Activated naive CD4-positive, alpha-beta T cell treated with anti-CD3 and anti-CD28 coated beads for 36 hours (primary cell): ENCODE results near the gene CYP4F8. TPM values are rescaled to one million over a fixed set of nuclear protein-coding genes. Genes with fewer than 3 reads are reported as not detected.

Source experiments
- total RNA-seq, 2 experiments: library from RNA; stranded (reverse); gene quantifications; one replicate each; pipeline ENCODE4 v1.2.3, GENCODE V29; 2021

Gene CYP4F8
- total RNA-seq, 2 experiments from 2014 or later, result not detected

Other genes with a start within 250 kb of the CYP4F8 start
- 10 to 100 TPM; 27.1 to 30.3 TPM for gene AKAP8, start 235.4 kb upstream of the CYP4F8 start, total RNA-seq
- gene AKAP8L, start 196.2 kb upstream of the CYP4F8 start, total RNA-seq, result 100 to 1,000 TPM; 127 to 140 TPM
- 10 to 100 TPM; 16.5 to 16.7 TPM for gene WIZ, start 165.3 kb upstream of the CYP4F8 start, total RNA-seq
- gene RASAL3, start 150.7 kb upstream of the CYP4F8 start, total RNA-seq, result 10 to 100 TPM; 63.2 to 66.2 TPM
- under 1 TPM; 0.07 TPM for gene PGLYRP2, start 135.7 kb upstream of the CYP4F8 start, total RNA-seq
- under 1 TPM; 0.17 to 0.29 TPM for gene CYP4F22, start 106.7 kb upstream of the CYP4F8 start, total RNA-seq
- gene CYP4F3, start 25.7 kb downstream of the CYP4F8 start, total RNA-seq, result under 1 TPM; 0.62 to 0.76 TPM
- not detected for gene CYP4F12, start 57.9 kb downstream of the CYP4F8 start, total RNA-seq
- not detected for gene OR10H2, start 112.8 kb downstream of the CYP4F8 start, total RNA-seq
- gene OR10H3, start 122.8 kb downstream of the CYP4F8 start, total RNA-seq, result not detected
- gene OR10H5, start 172.4 kb downstream of the CYP4F8 start, total RNA-seq, result not detected
- gene OR10H1, start 200.4 kb downstream of the CYP4F8 start, total RNA-seq, result not detected